HepG2 (cell line): ENCODE results near the gene CBX2. TPM values are rescaled to one million over a fixed set of nuclear protein-coding genes. Genes with fewer than 3 reads are reported as not detected.
A peak's percentile ranks its signal among the peaks of the same experiment; 100 is the strongest.

ENCODE experiments used
- ARHGAP35 ChIP-seq: sonication (generic); formaldehyde crosslinking; IDR thresholded peaks from 2 replicates; pipeline ENCODE4 v1.9.0; 2022; ENCODE audit warnings: mild to moderate bottlenecking, inconsistent platforms, moderate library complexity, missing genetic modification reagents, borderline replicate concordance
- CEBPB ChIP-seq: IDR thresholded peaks from 2 replicates; pipeline ENCODE4 v1.6.1; 2011; ENCODE audit warnings: low read depth, low read length, improper control_type of control experiment, borderline replicate concordance
- HNRNPH1 ChIP-seq: fragments of 200-400 bp; formaldehyde crosslinking; optimal IDR thresholded peaks from 2 replicates; pipeline ENCODE3; 2017; ENCODE audit warnings: mild to moderate bottlenecking, low read depth, low read length
- LCORL ChIP-seq, 2 experiments: fragments of 450-650 bp in 1 of 2; sonication (generic) in 1 of 2; formaldehyde crosslinking in 1 of 2; IDR thresholded peaks; 2 replicates each; pipeline versions ENCODE4 v1.5.0 to v1.6.1; 2017 to 2020; ENCODE audit warnings: antibody characterized with exemption in 1 of 2, missing genetic modification reagents in 1 of 2
- PHF21A ChIP-seq: sonication (generic); formaldehyde crosslinking; IDR thresholded peaks from 2 replicates; pipeline ENCODE4 v1.5.0; 2020; ENCODE audit warnings: mild to moderate bottlenecking, missing genetic modification reagents
- SALL1 ChIP-seq: sonication (generic); formaldehyde crosslinking; IDR thresholded peaks from 2 replicates; pipeline ENCODE4 v1.8.0; 2022; ENCODE audit warnings: mild to moderate bottlenecking, missing genetic modification reagents
- TP53 ChIP-seq: sonication (generic); formaldehyde crosslinking; conservative IDR thresholded peaks from 2 replicates; pipeline ENCODE4 v1.4.0; 2020; ENCODE audit warnings: missing genetic modification reagents
- ZBTB3 ChIP-seq: sonication (generic); formaldehyde crosslinking; IDR thresholded peaks from 2 replicates; pipeline ENCODE4 v1.4.0; 2020; ENCODE audit warnings: low read depth, mild to moderate bottlenecking, moderate library complexity, missing genetic modification reagents, borderline replicate concordance
- ZC3H4 ChIP-seq: sonication (generic); formaldehyde crosslinking; IDR thresholded peaks from 2 replicates; pipeline ENCODE4 v1.4.0; 2020; ENCODE audit warnings: missing genetic modification reagents, borderline replicate concordance
- ZFP82 ChIP-seq: sonication (generic); formaldehyde crosslinking; IDR thresholded peaks from 2 replicates; pipeline ENCODE4 v1.5.1; 2020; ENCODE audit warnings: mild to moderate bottlenecking, missing genetic modification reagents, borderline replicate concordance
- ZMYM2 ChIP-seq: sonication (generic); formaldehyde crosslinking; IDR thresholded peaks from 2 replicates; pipeline ENCODE4 v1.8.0; 2022; ENCODE audit warnings: mild to moderate bottlenecking, missing genetic modification reagents
- ZNF317 ChIP-seq: sonication (generic); formaldehyde crosslinking; IDR thresholded peaks from 2 replicates; pipeline ENCODE4 v1.5.0; 2020; ENCODE audit warnings: mild to moderate bottlenecking, missing genetic modification reagents
- ZNF350 ChIP-seq: sonication (generic); formaldehyde crosslinking; IDR thresholded peaks from 2 replicates; pipeline ENCODE4 v1.4.0; 2020; ENCODE audit warnings: mild to moderate bottlenecking, low read depth, missing genetic modification reagents, borderline replicate concordance
- ZNF564 ChIP-seq: sonication (generic); formaldehyde crosslinking; IDR thresholded peaks from 2 replicates; pipeline ENCODE4 v1.8.1; 2023; ENCODE audit warnings: mild to moderate bottlenecking, missing genetic modification reagents
- ZNF709 ChIP-seq: sonication (generic); formaldehyde crosslinking; IDR thresholded peaks from 2 replicates; pipeline ENCODE4 v1.5.0; 2020; ENCODE audit warnings: mild to moderate bottlenecking, missing genetic modification reagents
- polyA plus RNA-seq, 8 experiments: library from polyadenylated mRNA; depleted of rRNA in 3 of 8; stranded (reverse) in 7 of 8; unstranded in 1 of 8; fragments of >200 nt; fragmentation: Illumina TruSeq in 4 of 8; extraction: Trizol in 4 of 8; gene quantifications; 2 replicates each; pipeline versions ENCODE4 v1.2.1 to v1.2.3, GENCODE V29; 2011 to 2016; ENCODE audit warnings: low read depth in 4 of 8, missing spikeins in 1 of 8, mixed read lengths in 1 of 8; ENCODE audit not compliant: insufficient read depth in 1 of 8
- total RNA-seq, 5 experiments: library from RNA; depleted of rRNA; stranded (reverse); fragments of >200 nt; fragmentation: Illumina TruSeq; extraction: Trizol; gene quantifications; 2 replicates each; pipeline ENCODE4 v1.2.3, GENCODE V29; 2016; ENCODE audit warnings: low read depth in 1 of 5
- TF ChIP-seq, protein P1 (sequence below), 2 experiments: sonication (generic) in 1 of 2; formaldehyde crosslinking in 1 of 2; IDR thresholded peaks; 2 replicates each; pipeline versions ENCODE4 v1.5.1 to v1.6.1; 2011 to 2020; ENCODE audit warnings: borderline replicate concordance in 1 of 2, low read depth in 1 of 2, low read length in 1 of 2, mild to moderate bottlenecking in 1 of 2, missing genetic modification reagents in 1 of 2, moderate library complexity in 1 of 2
- TF ChIP-seq, protein P2 (sequence below): sonication (generic); formaldehyde crosslinking; conservative IDR thresholded peaks from 2 replicates; pipeline ENCODE4 v1.8.1; 2023; ENCODE audit warnings: missing genetic modification reagents
- TF ChIP-seq, protein P3 (sequence below): sonication (generic); formaldehyde crosslinking; IDR thresholded peaks from 2 replicates; pipeline ENCODE4 v1.4.0; 2020; ENCODE audit warnings: missing genetic modification reagents, borderline replicate concordance
- TF ChIP-seq, protein P4 (sequence below): IDR thresholded peaks from 2 replicates; pipeline ENCODE4 v1.6.1; 2018; ENCODE audit warnings: missing genetic modification reagents

Gene CBX2
- total and polyA plus RNA-seq, 2 of the 13 experiments (the other 11 are each of a cell fraction or from before 2014, with no cell fraction given): 14.5 to 31.1 TPM

DNA sequence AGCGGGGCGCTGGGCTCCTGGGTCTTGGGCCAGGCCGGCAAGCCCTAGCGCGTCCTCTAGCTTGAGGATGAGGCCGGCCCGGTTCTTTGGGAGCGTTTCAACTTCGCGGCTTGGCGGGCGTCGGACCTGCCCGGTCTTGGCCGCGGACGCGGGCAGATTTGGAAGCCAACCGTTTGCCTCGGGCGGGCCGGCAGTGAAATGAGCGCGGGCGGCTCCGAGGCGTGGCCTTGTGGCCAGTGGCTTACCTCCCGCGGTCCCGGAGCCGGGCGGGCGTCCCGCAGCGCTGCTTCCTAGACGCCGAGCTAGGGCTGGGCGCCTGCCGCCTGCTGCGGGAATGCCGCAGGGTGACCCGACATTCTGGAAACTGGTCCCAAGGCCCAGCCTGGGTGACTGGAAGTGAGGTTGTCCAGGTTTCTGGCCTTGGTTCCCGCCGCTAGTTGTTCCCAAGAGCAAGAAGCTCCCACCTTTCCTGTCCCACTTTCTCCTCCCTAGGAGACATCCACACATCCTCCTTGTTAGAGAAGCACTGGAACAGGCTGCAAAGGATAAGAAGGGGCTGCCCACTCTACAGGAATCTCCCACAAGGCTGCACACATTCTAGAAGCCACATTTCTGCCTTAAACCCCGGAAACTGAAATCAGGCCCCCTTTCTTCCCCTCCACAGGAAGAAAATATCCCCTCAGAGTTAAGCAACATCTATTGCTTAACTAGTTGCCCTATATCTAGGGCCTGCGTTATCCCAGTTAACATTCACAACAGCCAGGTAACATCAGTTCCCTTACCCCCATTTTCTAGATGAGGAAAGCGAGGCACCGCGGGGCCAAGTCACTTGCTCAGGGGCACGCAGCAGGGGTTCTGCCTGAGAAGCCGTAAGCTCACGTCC lies 23.4 kb downstream of the CBX2 start (continued):
- TF ChIP-seq, protein P1, sequence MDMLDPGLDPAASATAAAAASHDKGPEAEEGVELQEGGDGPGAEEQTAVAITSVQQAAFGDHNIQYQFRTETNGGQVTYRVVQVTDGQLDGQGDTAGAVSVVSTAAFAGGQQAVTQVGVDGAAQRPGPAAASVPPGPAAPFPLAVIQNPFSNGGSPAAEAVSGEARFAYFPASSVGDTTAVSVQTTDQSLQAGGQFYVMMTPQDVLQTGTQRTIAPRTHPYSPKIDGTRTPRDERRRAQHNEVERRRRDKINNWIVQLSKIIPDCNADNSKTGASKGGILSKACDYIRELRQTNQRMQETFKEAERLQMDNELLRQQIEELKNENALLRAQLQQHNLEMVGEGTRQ (IDR thresholded peaks at IDR 0.05; ENCODE audit: low read depth, low read length): no peak
- TF ChIP-seq, protein P1 (CRISPR knock-in tag; IDR thresholded peaks at IDR 0.05; ENCODE audit: borderline replicate concordance): no peak
- TF ChIP-seq TP53 (CRISPR knock-in tag) (0 out of 2 replicates have a peak, but pooled peaks have one; percentile 70), ZFP82 (CRISPR knock-in tag) (0 out of 2 replicates have a peak, but pooled peaks have one; percentile 31), ARHGAP35 (CRISPR knock-in tag) (no peak), ZNF317 (CRISPR knock-in tag) (no peak), LCORL (IDR thresholded peaks at IDR 0.05) (no peak), LCORL (CRISPR knock-in tag; IDR thresholded peaks at IDR 0.05) (peak; percentile 47), ZNF709 (CRISPR knock-in tag) (peak; percentile 32; the same call in 1 of the 2 replicates), CEBPB (peak; percentile 66), ZC3H4 (CRISPR knock-in tag) (no peak), HNRNPH1 (no peak), ZBTB3 (CRISPR knock-in tag) (no peak), ZNF350 (CRISPR knock-in tag) (no peak; the same call in 1 of the 2 replicates), SALL1 (CRISPR knock-in tag) (0 out of 2 replicates have a peak, but pooled peaks have one; percentile 9), ZNF564 (CRISPR knock-in tag) (no peak), ZMYM2 (CRISPR knock-in tag) (0 out of 2 replicates have a peak, but pooled peaks have one; percentile 16), PHF21A (0 out of 2 replicates have a peak, but pooled peaks have one; percentile 32)
- TF ChIP-seq, protein P2, sequence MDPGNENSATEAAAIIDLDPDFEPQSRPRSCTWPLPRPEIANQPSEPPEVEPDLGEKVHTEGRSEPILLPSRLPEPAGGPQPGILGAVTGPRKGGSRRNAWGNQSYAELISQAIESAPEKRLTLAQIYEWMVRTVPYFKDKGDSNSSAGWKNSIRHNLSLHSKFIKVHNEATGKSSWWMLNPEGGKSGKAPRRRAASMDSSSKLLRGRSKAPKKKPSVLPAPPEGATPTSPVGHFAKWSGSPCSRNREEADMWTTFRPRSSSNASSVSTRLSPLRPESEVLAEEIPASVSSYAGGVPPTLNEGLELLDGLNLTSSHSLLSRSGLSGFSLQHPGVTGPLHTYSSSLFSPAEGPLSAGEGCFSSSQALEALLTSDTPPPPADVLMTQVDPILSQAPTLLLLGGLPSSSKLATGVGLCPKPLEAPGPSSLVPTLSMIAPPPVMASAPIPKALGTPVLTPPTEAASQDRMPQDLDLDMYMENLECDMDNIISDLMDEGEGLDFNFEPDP: 0 out of 2 replicates have a peak, but pooled peaks have one; percentile 76
- TF ChIP-seq, protein P3, sequence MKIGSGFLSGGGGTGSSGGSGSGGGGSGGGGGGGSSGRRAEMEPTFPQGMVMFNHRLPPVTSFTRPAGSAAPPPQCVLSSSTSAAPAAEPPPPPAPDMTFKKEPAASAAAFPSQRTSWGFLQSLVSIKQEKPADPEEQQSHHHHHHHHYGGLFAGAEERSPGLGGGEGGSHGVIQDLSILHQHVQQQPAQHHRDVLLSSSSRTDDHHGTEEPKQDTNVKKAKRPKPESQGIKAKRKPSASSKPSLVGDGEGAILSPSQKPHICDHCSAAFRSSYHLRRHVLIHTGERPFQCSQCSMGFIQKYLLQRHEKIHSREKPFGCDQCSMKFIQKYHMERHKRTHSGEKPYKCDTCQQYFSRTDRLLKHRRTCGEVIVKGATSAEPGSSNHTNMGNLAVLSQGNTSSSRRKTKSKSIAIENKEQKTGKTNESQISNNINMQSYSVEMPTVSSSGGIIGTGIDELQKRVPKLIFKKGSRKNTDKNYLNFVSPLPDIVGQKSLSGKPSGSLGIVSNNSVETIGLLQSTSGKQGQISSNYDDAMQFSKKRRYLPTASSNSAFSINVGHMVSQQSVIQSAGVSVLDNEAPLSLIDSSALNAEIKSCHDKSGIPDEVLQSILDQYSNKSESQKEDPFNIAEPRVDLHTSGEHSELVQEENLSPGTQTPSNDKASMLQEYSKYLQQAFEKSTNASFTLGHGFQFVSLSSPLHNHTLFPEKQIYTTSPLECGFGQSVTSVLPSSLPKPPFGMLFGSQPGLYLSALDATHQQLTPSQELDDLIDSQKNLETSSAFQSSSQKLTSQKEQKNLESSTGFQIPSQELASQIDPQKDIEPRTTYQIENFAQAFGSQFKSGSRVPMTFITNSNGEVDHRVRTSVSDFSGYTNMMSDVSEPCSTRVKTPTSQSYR (CRISPR knock-in tag): no peak
- TF ChIP-seq, protein P4, sequence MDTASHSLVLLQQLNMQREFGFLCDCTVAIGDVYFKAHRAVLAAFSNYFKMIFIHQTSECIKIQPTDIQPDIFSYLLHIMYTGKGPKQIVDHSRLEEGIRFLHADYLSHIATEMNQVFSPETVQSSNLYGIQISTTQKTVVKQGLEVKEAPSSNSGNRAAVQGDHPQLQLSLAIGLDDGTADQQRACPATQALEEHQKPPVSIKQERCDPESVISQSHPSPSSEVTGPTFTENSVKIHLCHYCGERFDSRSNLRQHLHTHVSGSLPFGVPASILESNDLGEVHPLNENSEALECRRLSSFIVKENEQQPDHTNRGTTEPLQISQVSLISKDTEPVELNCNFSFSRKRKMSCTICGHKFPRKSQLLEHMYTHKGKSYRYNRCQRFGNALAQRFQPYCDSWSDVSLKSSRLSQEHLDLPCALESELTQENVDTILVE (CRISPR knock-in tag): no peak
